Large intestine (tissue), 3 donors: ENCODE data around the gene ISLR2. TPM values are rescaled to one million over a fixed set of nuclear protein-coding genes. Genes with fewer than 3 reads are reported as not detected.
A peak's percentile ranks its signal among the peaks of the same experiment; 100 is the strongest.
"Not testable (repeated sequence)": the region's sequence is repeated elsewhere in the genome, so short reads cannot be mapped to it uniquely, and the experiment has no call there.

ENCODE experiments used
- DNase-seq, 2 donors: peaks; one replicate each; pipeline versions ENCODE4 v3.0.0 to v3.0.0-alpha.2; 2013
- H3K27ac ChIP-seq: one replicate; pipeline ENCODE4 v1.5.1; 2013; ENCODE audit warnings: low read length
- H3K27me3 ChIP-seq: 2 replicates; pipeline ENCODE4 v1.6.1; 2013; ENCODE audit warnings: low read length; ENCODE audit not compliant: control insufficient read depth, insufficient read depth
- H3K36me3 ChIP-seq: 2 replicates; pipeline ENCODE4 v1.6.1; 2013; ENCODE audit warnings: low read length; ENCODE audit not compliant: control insufficient read depth, insufficient read depth
- H3K4me1 ChIP-seq: one replicate; pipeline ENCODE4 v1.6.1; 2013; ENCODE audit warnings: low read length; ENCODE audit not compliant: control insufficient read depth, insufficient read depth
- H3K4me3 ChIP-seq: one replicate; pipeline ENCODE4 v1.5.1; 2013; ENCODE audit warnings: low read length
- H3K9me3 ChIP-seq: one replicate; pipeline ENCODE4 v1.6.1; 2013; ENCODE audit warnings: mild to moderate bottlenecking, low read depth, low read length, moderate library complexity; ENCODE audit not compliant: control insufficient read depth
- WGBS: methylation state at CpG from one replicate; pipeline ENCODE4 v1.1.5; 2013; ENCODE audit warnings: low lambda C conversion rate; ENCODE audit not compliant: insufficient coverage; 5-methylcytosine and 5-hydroxymethylcytosine counted together
- polyA plus RNA-seq: library from polyadenylated mRNA; unstranded; fragments of 120-200 nt; gene quantifications from one replicate; pipeline ENCODE4 v1.2.1, GENCODE V29; 2013

The ISLR2 gene
- polyA plus RNA-seq, 1 donor, result 4.9 TPM

DNA sequence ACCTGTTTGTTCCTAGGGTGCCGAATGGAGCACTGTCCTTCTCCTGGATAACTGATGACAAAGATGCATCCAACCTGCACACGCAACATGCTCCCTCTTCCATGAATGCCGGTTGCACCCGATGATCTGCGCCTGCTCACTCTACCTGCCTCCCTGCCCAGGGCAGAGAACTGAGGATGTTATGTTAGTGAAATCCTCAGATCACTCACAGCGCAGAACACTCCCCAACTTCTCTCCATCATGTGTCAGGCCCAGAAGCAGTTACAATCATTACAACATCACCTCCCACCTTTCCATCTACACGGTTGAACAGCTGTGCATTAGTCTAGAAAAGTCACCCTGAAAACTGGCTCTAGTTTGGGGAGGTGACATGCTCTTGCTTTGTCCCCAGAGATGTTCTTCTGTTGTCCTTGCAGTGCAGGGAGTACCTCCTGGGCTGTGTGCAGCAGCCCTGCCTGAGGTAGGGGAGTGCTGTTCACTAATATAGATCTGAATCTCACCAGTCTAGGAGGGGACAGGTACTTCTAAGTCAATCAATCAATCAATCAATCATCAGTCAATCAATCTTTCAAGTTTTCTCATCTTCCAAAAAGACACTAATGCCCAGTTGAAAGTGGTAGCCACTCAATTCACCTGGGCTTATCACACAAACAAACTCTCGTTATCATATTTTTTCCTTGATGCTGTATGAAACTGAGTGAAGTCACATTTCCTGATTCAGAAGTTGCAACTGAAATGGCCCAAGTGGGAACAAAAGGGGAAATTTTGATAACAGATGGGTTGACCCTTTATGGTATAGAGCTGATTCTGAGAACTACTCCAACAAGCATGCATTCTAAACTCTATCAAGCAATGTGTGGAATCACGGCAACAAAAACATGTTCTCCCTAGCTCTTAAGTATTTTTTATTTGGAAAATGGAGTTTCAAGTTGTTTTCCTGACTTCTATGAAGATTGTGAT, 27.8 kb downstream of the ISLR2 start:
- WGBS, result 61% methylated on average over 2 of the region's 9 CpGs

DNA sequence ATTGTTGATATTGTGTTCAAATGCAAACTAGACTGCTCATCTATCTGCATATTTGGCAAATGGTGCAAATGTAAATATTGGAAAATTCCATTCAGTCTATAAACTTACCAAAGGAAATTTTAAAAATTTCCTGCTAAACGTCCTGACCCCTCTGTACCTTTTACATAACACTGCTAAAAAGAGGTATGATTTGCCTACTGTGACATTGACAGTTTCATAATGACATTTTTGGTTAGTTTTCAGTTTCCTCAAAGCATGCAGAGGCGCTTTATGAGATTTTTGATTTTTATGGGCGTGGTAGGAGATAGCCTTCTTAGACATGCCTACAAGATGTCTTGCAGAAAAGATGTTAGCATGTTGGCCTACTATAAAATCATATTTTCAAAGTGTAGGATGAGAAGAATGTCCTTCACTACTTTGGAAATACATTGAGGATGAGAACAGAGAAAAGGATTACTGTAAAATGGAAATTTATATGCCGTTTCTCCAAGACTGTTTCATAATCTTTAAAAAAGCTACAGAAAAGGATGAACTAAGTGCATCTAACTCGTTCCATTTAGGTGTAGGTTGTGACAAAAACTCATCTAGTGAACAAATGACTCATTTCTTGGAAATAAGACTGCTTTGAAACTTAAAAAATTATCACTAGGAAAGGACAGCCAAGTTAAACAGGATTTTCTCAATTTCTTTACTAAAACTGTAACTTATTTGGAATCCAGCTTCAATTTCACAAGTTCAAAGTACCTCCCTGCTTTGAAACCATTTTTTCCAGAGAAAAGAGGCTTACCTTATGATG, 28.7 kb downstream of the ISLR2 start:
- no peaks in the 10 kb centered on the region for H3K4me1 ChIP-seq
- DNase-seq, result no peak

More for the DNA sequence above, 27.8 kb downstream of the ISLR2 start:
- no peaks in the 10 kb centered on the region for H3K4me1 ChIP-seq
- no peak for DNase-seq
- H3K27me3 ChIP-seq, result peaks cover 18% of the 10 kb centered on the region
- no peak overlapping the region for H3K27ac ChIP-seq
- no peaks in the 10 kb centered on the region for H3K36me3 ChIP-seq
- H3K4me3 ChIP-seq, result no peak overlapping the region
- H3K9me3 ChIP-seq, result no peaks in the 10 kb centered on the region

DNA sequence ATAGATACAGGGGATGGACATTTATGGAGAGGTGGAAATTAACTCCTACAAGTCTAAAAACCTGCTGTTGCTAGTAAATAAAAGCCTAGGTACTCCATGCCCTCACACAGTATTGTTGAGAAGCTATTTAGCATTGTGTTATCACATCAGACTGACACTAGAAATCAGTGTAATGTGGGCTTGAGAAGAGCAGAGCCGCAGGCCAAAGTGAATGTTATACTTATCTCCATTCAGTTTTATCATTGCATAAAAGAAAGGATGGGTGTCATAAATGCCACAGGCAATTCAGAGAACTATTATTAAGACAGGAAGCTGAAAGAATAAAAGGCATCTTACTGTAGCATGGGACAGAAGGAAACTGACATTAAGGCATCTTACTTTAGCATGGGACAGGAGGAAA, 29.4 kb downstream of the ISLR2 start:
- WGBS, result no CpG with 5 or more reads among the region's 1 CpG
- no peaks in the 10 kb centered on the region for H3K36me3 ChIP-seq
- H3K4me3 ChIP-seq, result no peak overlapping the region
- no peak for DNase-seq
- no peak overlapping the region for H3K27ac ChIP-seq
- H3K9me3 ChIP-seq, result no peaks in the 10 kb centered on the region
- H3K4me1 ChIP-seq, result no peaks in the 10 kb centered on the region
- H3K27me3 ChIP-seq, result peaks cover 13% of the 10 kb centered on the region

More for the DNA sequence above, 28.7 kb downstream of the ISLR2 start:
- Histone ChIP-seq H3K36me3 (no peaks in the 10 kb centered on the region), H3K27me3 (peaks cover 15% of the 10 kb centered on the region), H3K9me3 (no peaks in the 10 kb centered on the region), H3K4me3 (no peak overlapping the region), H3K27ac (no peak overlapping the region)
- 40% methylated on average over 2 of the region's 5 CpGs for WGBS

DNA sequence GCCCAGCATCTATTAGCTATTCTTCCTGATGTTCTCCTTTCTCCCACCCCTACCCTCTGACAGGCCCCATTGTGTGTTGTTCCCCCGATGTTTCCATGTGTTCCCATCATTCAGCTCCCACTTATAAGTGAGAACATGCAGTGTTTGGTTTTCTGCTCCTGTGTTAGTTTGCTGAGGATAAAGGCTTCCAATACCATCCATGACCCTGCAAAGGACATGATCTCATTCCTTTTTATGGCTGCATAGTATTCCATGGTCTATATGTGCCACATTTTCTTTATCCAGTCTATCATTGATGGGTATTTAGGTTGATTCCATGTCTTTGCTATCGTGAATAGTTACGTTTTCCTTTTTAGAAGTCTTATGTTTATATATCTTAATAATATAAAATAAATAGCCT, 30.0 kb downstream of the ISLR2 start:
- H3K4me1 ChIP-seq, H3K36me3 ChIP-seq, H3K9me3 ChIP-seq, H3K27me3 ChIP-seq, DNase-seq, H3K27ac ChIP-seq, H3K4me3 ChIP-seq: not testable (repeated sequence)
- WGBS, result 100% methylated on average over 1 of the region's 3 CpGs

DNA sequence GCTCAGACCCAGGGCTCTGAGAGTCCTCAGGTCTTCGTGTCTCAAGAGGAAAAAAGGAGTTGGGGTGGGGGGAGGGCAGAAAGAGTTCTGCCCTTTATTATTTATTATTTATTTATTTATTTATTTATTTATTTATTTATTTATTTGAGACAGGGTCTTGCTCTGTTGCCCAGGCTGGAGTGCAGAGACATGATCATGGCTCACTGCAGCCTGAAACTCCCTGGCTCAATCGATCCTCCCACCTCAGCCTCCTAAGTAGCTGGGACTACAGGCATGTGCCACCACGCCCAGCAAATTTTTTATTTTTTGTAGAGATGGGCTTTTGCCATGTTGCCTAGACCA, 31.8 kb downstream of the ISLR2 start:
- DNase-seq, H3K36me3 ChIP-seq, H3K27ac ChIP-seq, H3K27me3 ChIP-seq, H3K4me1 ChIP-seq, H3K4me3 ChIP-seq, H3K9me3 ChIP-seq: not testable (repeated sequence)
- WGBS, result no CpG with 5 or more reads among the region's 3 CpGs

DNA sequence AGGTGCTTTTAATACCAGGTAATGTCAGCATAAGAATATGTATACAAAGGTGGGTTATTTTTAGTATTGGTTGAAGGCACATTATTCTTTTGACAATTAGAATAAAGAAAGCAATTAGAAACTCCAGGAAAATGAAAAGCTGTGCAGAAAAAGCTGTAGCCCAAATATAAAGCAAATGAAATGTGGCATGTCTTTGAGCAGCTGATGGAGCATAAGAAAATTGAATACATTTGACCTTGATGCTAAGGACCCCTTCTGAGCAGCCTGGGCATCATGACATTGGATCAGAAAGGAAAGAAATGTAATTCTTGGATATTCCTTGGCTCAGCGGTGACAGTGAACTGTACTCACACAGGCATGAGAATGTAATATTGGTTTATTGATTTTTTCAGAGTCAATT, 35.1 kb downstream of the ISLR2 start:
- Histone ChIP-seq H3K27ac (no peak overlapping the region), H3K27me3 (no peaks in the 10 kb centered on the region), H3K36me3 (no peaks in the 10 kb centered on the region), H3K9me3 (no peaks in the 10 kb centered on the region), H3K4me1 (peaks cover 6% of the 10 kb centered on the region), H3K4me3 (no peak overlapping the region)
- 100% methylated on average over 1 of the region's 1 CpG for WGBS
- no peak for DNase-seq

DNA sequence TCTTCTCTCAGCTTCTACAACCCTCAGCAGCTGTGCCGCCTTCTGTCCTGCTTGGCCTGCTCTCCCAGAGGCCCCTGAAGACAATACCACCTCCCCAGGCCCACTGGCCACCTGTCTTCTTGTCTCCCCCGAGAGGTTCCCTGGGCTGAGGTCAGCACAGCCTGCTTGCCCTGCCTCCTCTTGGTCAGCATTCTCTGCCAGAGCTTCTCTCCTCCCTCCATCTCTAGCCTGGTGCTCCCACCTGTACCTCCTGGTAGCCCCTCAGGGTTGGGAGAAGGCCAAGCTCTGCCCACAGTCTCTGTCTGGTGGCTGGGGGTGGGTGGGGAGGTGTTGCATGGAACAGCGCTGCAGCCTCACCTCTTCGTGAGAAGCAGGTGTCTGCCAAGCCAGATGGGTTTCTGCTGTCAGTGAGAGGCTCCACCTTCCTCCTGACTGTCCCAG, 37.5 kb downstream of the ISLR2 start:
- H3K9me3 ChIP-seq, result no peaks in the 10 kb centered on the region
- H3K27ac ChIP-seq, result no peak overlapping the region
- no peak for DNase-seq
- H3K4me3 ChIP-seq, result no peak overlapping the region
- H3K36me3 ChIP-seq, result no peaks in the 10 kb centered on the region
- H3K4me1 ChIP-seq, result peaks cover 10% of the 10 kb centered on the region
- no CpG with 5 or more reads among the region's 4 CpGs for WGBS
- peaks cover 2% of the 10 kb centered on the region for H3K27me3 ChIP-seq

DNA sequence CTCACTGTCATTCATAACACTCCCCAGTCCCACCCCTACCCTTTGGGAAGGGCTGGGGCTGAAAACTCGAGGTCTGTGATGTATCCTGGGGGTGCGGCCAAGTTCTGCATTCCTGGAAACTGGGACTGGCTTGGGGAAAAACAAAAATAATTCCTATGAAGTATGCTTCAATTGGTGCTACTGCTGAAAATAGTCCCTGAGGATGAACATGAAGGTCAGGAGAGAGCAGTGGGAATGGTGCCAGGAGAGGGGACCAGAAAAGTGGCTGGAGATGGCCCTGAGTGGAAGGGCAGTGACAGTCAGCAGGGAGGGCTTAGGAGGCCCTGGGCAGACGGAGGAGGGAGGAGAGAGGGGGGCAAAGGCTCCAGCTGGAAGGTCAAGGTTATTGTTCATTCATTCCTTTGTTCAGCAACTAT, 38.3 kb downstream of the ISLR2 start:
- no CpG with 5 or more reads among the region's 3 CpGs for WGBS
- Histone ChIP-seq H3K4me3 (no peak overlapping the region), H3K27ac (no peak overlapping the region)

DNA sequence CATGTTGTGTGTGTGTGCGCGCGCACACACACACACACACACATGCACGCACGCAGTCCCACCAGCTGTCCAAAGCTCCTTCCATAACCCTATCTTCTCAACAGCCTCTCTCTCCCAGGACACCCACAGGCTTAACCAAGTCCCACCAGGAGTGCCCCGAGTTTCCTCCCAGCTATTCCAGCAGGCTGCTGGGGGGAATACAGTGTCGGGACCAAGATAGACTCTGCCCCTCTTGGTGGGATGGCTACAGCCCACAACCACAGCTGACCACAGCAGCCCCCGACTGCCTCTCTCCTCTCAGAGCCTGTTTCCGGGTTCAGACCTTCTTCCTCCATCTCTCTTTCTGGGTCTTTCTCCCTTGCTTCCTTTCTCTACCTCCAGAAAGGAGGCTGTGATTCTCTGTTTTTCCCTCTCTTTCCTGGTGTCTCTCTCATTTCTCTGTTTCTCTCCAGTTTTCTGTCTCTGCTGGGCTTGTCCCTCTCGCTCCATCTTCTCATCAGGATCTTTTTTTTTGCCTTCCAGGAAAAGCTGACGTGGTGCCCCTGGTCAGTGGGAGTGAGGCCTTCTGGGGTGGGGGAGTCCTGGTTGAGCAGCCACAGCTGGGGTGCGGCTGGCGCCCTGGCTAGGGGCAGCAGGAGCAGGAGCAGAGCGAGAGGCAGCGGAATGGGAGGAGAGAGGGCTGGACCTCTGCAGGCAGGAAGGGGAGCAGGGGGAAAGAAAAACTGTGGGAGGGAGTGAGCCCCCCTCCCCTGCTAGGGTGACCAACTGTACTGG, 39.9 kb downstream of the ISLR2 start:
- H3K27me3 ChIP-seq, result peaks cover 2% of the 10 kb centered on the region
- H3K4me3 ChIP-seq, result no peak overlapping the region
- DNase-seq, result no peak
- WGBS, result 100% methylated on average over 1 of the region's 15 CpGs
- H3K4me1 ChIP-seq, result peaks cover 14% of the 10 kb centered on the region
- H3K27ac ChIP-seq, result peak overlapping the region; percentile 38
- H3K36me3 ChIP-seq, result no peaks in the 10 kb centered on the region
- H3K9me3 ChIP-seq, result no peaks in the 10 kb centered on the region

More for the DNA sequence above, 38.3 kb downstream of the ISLR2 start:
- Histone ChIP-seq H3K4me1 (peaks cover 14% of the 10 kb centered on the region), H3K36me3 (no peaks in the 10 kb centered on the region), H3K9me3 (no peaks in the 10 kb centered on the region), H3K27me3 (peaks cover 2% of the 10 kb centered on the region)
- no peak for DNase-seq
